Endothelial cell of umbilical vein (primary cell): ENCODE data around the gene BCAR1. TPM values are rescaled to one million over a fixed set of nuclear protein-coding genes. Genes with fewer than 3 reads are reported as not detected.
"Not testable (repeated sequence)": the region's sequence is repeated elsewhere in the genome, so short reads cannot be mapped to it uniquely, and the experiment has no call there.

ENCODE experiments used
- BruUV-seq: library from RNA; stranded (reverse); fragments of 400-500 nt; replicated peaks from 2 replicates; lab custom pipeline; 2021; lab: Mats Ljungman, UMichigan
- CTCF ChIA-PET: fragments of 300-600, 350-600 bp; sonication (Branson Sonifier 250); formaldehyde crosslinking; loops from one replicate; lab custom pipeline; 2021; ENCODE audit warnings: antibody characterized with exemption, inconsistent platforms; lab: Charles Lee
- POLR2A ChIA-PET: fragments of 300-600, 350-600 bp; sonication (Branson Sonifier 250); formaldehyde crosslinking; loops from one replicate; lab custom pipeline; 2021; ENCODE audit warnings: antibody characterized with exemption, inconsistent platforms; lab: Charles Lee
- DNase-seq: peaks from one replicate; pipeline ENCODE4 v3.0.0-alpha.2; 2011; ENCODE audit warnings: low read depth, low spot score
- FAIRE-seq: peaks from 2 replicates; lab custom pipeline; 2011; peaks lifted over from hg19 to GRCh38; lab: Jason Lieb, UNC
- H2AFZ ChIP-seq: 2 replicates; pipeline ENCODE4 v1.6.0; 2012; ENCODE audit warnings: low read depth, low read length, control low read depth, inconsistent platforms
- H3K27ac ChIP-seq: 2 replicates; pipeline ENCODE4 v1.5.1; 2011; ENCODE audit warnings: low read depth, mild to moderate bottlenecking, control low read depth, low read length, moderate library complexity; ENCODE audit not compliant: insufficient read depth
- H3K27me3 ChIP-seq, 2 experiments: 2 replicates each; pipeline versions ENCODE4 v1.6.0 to v1.6.1; 2011; ENCODE audit warnings: low read length in 2 of 2, mixed read lengths in 1 of 2; ENCODE audit not compliant: control insufficient read depth in 2 of 2, insufficient read depth in 2 of 2
- H3K36me3 ChIP-seq, 2 experiments: 2 replicates in 1 of 2; 3 replicates in 1 of 2; pipeline ENCODE4 v1.5.1; 2011; ENCODE audit warnings: low read length in 2 of 2, mild to moderate bottlenecking in 1 of 2, moderate library complexity in 1 of 2; ENCODE audit not compliant: control insufficient read depth in 2 of 2, insufficient read depth in 2 of 2; ENCODE audit errors: extremely low read depth in 1 of 2
- H3K4me1 ChIP-seq: 3 replicates; pipeline ENCODE4 v1.5.1; 2011; ENCODE audit warnings: mild to moderate bottlenecking, low read length; ENCODE audit not compliant: control insufficient read depth, insufficient read depth; ENCODE audit errors: extremely low read depth
- H3K4me2 ChIP-seq: 2 replicates; pipeline ENCODE4 v1.6.1; 2011; ENCODE audit warnings: low read length, control low read depth, mixed read lengths; ENCODE audit not compliant: insufficient read depth
- H3K4me3 ChIP-seq, 3 experiments: fragments of 200-600 bp in 1 of 3; sonication (generic), shearing (Covaris generic) in 1 of 3; replicated peaks in 1 of 3; 2 replicates each; pipeline ENCODE4 v1.5.1; 2011 to 2016; ENCODE audit warnings: control low read depth in 3 of 3, low read length in 3 of 3, mild to moderate bottlenecking in 2 of 3, inconsistent platforms in 1 of 3, low read depth in 1 of 3, moderate library complexity in 1 of 3; ENCODE audit not compliant: insufficient read depth in 1 of 3
- H3K79me2 ChIP-seq: 2 replicates; pipeline ENCODE4 v1.6.0; 2012; ENCODE audit warnings: low read length, inconsistent platforms; ENCODE audit not compliant: control insufficient read depth, insufficient read depth
- H3K9ac ChIP-seq: replicated peaks from 2 replicates; pipeline ENCODE3; 2011; ENCODE audit warnings: low read length, control low read depth; ENCODE audit not compliant: insufficient read depth; ENCODE audit errors: extremely low read depth
- H3K9me1 ChIP-seq: replicated peaks from 3 replicates; pipeline ENCODE4 v1.6.0; 2011; ENCODE audit warnings: mild to moderate bottlenecking, low read length; ENCODE audit not compliant: control insufficient read depth, insufficient read depth; ENCODE audit errors: extremely low read depth
- H3K9me3 ChIP-seq: replicated peaks from 2 replicates; pipeline ENCODE4 v1.5.1; 2012; ENCODE audit warnings: low read length, inconsistent platforms; ENCODE audit not compliant: control insufficient read depth, insufficient read depth
- H4K20me1 ChIP-seq: replicated peaks from 2 replicates; pipeline ENCODE3; 2011; ENCODE audit warnings: mild to moderate bottlenecking, low read length; ENCODE audit not compliant: control insufficient read depth, insufficient read depth; ENCODE audit errors: extremely low read depth
- FOS ChIP-seq: IDR thresholded peaks from 2 replicates; pipeline ENCODE4 v1.6.1; 2011; ENCODE audit warnings: mild to moderate bottlenecking, low read length, moderate library complexity, borderline replicate concordance; ENCODE audit not compliant: insufficient read depth
- POLR2A ChIP-seq: IDR thresholded peaks from 2 replicates; pipeline ENCODE4 v1.6.1; 2012; ENCODE audit warnings: low read depth, mild to moderate bottlenecking, control low read depth, low read length
- dilution Hi-C: fragments of 300-500 bp; cut with MboI; formaldehyde crosslinking; loops from one replicate; pipeline ENCODE4 v1.15.0; 2019; ENCODE audit warnings: low sequenced_read_pairs; ENCODE audit not compliant: extremely low pct_ligation_motif_present
- intact Hi-C: fragments of 100-400 bp; cut with micrococcal nuclease; formaldehyde crosslinking; loops from one replicate; pipeline ENCODE4 v1.10.0; 2022
- polyA plus RNA-seq, 4 experiments: library from polyadenylated mRNA; depleted of rRNA in 3 of 4; stranded (reverse) in 3 of 4; unstranded in 1 of 4; fragments of >200 nt; gene quantifications; 2 replicates each; pipeline versions ENCODE4 v1.2.1 to v1.2.3, GENCODE V29; 2011 to 2012; ENCODE audit warnings: missing spikeins in 1 of 4
- total RNA-seq: library from RNA; stranded (reverse); gene quantifications from 2 replicates; pipeline ENCODE4 v1.2.3, GENCODE V29; 2021

The BCAR1 gene
- total and polyA plus RNA-seq, 2 donors (not counting 3 experiments of a cell fraction or from before 2014, with no cell fraction given): 171 to 267 TPM

DNA sequence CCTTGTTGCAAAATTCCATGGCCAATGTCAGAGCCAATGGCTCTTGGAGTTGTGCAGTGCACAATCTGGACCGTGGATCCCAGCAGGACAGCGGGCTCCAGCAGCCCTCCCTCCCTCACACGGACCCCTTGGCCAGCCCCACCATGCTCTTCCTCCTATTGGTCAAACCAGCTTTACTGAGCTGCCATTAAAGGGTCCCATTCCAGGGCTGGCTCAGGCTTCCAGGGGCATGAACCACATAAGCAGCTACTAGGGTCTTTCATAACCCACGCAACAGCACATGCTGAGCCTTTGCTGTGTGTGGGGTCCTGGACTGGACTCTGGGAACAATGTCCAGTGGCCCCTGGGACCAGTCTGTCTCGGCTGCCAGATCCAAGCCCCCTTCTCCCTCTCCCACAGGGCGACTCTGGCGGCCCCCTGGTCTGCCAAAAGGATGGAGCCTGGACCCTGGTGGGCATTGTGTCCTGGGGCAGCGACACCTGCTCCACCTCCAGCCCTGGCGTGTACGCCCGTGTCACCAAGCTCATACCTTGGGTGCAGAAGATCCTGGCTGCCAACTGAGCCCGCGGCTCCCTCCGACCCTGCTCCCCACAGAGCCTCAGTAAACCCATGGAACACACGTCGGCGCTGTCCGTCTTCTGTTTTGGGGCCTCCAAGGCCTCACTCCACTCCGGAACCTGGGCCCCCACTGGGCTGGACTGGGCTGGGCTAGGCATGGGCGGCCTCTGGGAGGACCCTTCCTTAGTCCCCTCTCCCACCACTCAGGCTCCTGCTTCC is 26.9 kb downstream of the BCAR1 start:
- TF ChIP-seq FOS (no peak), POLR2A (peak; percentile 39)
- FAIRE-seq (no peak), DNase-seq (no peak)
- BruUV-seq: no TSS peak
- intact Hi-C loops: loop anchor here (2.0 kb wide), 1 partner anchor 18 kb away; the partner anchor contains the start of gene CTRB2
- peaks cover 6 to 19% of the 10 kb centered on the region in 2 experiments for H3K36me3 ChIP-seq
- H3K79me2 ChIP-seq: no peaks in the 10 kb centered on the region
- no peak overlapping the region for H3K4me2 ChIP-seq
- POLR2A ChIA-PET: interaction anchor here (1.7 kb wide), 1 partner anchor 18 kb away, joined by 4 read pairs; the partner anchor contains the start of gene CTRB2
- H3K27ac ChIP-seq: no peak overlapping the region
- no peaks in the 10 kb centered on the region for H3K4me1 ChIP-seq
- H2AFZ ChIP-seq: no peak overlapping the region
- dilution Hi-C loops: no loop called here
- H3K9ac ChIP-seq: no peak overlapping the region
- no peaks in the 10 kb centered on the region for H3K9me3 ChIP-seq
- no peaks in the 10 kb centered on the region for H4K20me1 ChIP-seq
- H3K4me3 ChIP-seq: no peak overlapping the region
- H3K27me3 ChIP-seq: no peaks in the 10 kb centered on the region
- H3K9me1 ChIP-seq: no peaks in the 10 kb centered on the region
- CTCF ChIA-PET: interaction anchor here (0.9 to 1.3 kb wide), 3 partner anchors 15 to 178 kb away, joined by 3 to 4 read pairs (median 3); no protein-coding TSS in a partner anchor

DNA sequence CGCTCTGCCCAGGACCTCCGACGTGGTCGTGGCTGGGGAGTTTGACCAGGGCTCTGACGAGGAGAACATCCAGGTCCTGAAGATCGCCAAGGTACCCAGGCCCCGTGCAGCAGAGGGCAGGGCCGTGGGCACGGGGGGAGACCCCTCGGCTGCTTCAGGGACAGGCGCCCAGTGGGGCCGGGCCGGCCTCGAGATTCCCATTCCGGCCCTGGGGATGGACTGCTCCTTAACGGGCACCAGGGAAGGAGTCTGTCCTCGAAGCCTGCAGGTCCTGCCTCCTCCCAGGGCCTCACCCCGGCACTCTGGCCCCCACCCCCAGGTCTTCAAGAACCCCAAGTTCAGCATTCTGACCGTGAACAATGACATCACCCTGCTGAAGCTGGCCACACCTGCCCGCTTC is 28.3 kb downstream of the BCAR1 start:
- H3K27ac ChIP-seq, DNase-seq, H3K27me3 ChIP-seq, H3K36me3 ChIP-seq, BruUV-seq, H4K20me1 ChIP-seq, H3K9me1 ChIP-seq, H3K9me3 ChIP-seq, H3K79me2 ChIP-seq, FAIRE-seq, H3K9ac ChIP-seq, dilution Hi-C loops, H3K4me2 ChIP-seq, H3K4me3 ChIP-seq, intact Hi-C loops, POLR2A ChIA-PET, H2AFZ ChIP-seq, H3K4me1 ChIP-seq: not testable (repeated sequence)
- CTCF ChIA-PET: interaction anchor here (1.3 to 3.8 kb wide), 2 partner anchors 19 to 24 kb away, joined by 4 to 14 read pairs; no protein-coding TSS in a partner anchor
